HG02623 (cell line): ENCODE data around the gene KCNIP4.

Experiments used
- ATAC-seq: cut with Tn5 transposase; IDR thresholded peaks from one replicate; pipeline ENCODE4 v1.9.1; 2021; ENCODE audit warnings: moderate library complexity; ENCODE audit not compliant: unreplicated experiment

KCNIP4 gene

DNA sequence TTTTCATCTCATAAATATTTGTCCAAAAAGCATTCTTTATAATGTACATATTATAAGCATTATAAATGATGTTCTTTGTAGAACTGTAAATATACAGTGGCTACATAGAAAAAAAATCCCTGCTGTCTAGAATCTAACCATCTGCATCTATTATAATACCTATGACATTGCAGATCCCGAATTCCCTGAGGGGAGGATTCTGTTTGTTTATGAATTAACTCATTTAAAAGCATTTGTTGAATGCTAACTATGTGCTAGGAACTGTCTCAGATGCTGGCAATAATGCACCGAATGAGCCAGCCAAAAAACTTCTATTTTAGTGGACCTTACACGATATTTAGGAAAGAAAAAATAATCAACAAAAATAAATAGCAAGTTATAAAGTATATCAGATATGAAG is 1058.7 kb downstream of the KCNIP4 start:
- ATAC-seq: no peak

- no peak for ATAC-seq
Observed at GRCh38 chr4:20883677-20884076, 1064.9 kb downstream of the KCNIP4 start.

- ATAC-seq: no peak
Observed at GRCh38 chr4:20883231-20883630, 1065.3 kb downstream of the KCNIP4 start.

- ATAC-seq: no peak
Observed at GRCh38 chr4:20882500-20882899, 1066.1 kb downstream of the KCNIP4 start.

DNA sequence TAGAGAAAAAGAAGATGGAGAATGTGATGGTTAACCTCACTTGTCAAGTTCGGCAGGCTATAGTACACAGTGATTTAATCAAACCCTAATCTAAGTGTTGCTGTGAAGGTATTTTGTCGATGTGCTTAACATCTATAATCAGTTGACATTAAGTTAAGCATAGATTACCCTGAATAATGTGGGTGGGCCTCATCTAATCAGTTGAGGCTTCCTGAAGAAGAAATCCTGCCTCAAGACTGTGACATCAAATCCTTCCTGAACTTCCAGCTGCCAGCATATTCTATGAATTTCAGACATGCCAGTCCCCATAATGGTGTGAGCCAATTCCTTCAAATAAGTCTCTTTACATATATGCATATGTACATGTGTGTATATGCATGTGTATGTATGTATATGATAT is 1066.9 kb downstream of the KCNIP4 start:
- ATAC-seq: no peak

- no peak for ATAC-seq
Observed at GRCh38 chr4:20878806-20879205, 1069.8 kb downstream of the KCNIP4 start.

DNA sequence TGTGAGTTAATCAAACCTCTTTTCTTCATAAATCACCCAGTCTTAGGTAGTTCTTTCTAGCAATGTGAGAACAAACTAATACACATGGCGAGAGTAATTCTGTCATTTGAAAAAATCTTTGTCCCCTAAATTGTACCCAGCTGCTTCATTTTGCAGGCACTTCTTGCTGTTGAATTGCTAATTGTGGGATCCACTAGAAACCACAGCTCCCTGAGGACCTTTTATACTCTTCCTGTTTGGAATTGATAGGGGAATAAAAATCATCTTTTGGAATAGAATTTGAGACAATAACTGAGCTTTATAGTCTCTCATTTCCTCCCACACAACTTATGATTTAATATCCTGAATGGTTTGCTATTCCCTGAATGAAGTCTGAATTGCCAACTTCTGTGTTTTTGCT is 1078.1 kb downstream of the KCNIP4 start:
- no peak for ATAC-seq

- no peak for ATAC-seq
Observed at GRCh38 chr4:20868108-20868507, 1080.5 kb downstream of the KCNIP4 start.

DNA sequence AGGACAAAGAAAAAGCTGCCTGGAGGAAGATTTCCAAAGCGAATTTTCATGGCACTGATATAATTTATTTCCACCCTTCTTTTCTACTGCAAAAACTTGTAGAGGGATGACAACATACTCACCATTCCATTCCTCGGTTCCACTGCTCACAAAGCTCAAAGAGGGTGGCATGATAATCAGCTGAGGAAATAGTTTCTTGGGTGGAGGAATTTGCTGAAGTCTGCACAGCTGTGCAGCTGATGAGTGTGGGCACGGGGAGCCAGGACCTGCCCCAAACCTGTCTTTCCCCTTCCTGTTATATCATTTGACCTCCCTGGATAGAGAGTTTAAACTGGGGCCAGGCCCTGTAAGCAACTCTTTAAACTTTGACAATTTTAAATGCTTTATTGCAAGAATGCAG is 1087.7 kb downstream of the KCNIP4 start:
- no peak for ATAC-seq

- no peak for ATAC-seq
Observed at GRCh38 chr4:20859097-20859781, 1089.3 kb downstream of the KCNIP4 start.

DNA sequence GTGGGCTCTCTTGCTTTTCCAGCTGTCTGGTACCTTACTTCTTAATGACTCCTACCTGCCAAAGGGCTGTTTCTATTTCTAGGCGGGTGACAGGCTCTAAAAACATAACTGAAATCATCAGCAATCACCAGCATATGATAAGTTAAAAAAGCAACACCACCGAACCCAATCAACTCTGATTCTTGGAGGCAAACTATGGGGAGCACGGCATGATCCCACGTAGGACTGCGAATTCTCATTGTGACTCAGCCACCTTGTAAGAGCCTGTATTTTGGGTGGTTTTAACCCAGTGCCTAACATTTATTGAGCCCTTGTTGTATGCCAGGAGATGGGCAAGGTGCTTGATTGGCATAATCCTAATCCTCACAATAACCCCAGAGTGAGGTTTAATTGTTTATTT is 1091.5 kb downstream of the KCNIP4 start:
- no peak for ATAC-seq

DNA sequence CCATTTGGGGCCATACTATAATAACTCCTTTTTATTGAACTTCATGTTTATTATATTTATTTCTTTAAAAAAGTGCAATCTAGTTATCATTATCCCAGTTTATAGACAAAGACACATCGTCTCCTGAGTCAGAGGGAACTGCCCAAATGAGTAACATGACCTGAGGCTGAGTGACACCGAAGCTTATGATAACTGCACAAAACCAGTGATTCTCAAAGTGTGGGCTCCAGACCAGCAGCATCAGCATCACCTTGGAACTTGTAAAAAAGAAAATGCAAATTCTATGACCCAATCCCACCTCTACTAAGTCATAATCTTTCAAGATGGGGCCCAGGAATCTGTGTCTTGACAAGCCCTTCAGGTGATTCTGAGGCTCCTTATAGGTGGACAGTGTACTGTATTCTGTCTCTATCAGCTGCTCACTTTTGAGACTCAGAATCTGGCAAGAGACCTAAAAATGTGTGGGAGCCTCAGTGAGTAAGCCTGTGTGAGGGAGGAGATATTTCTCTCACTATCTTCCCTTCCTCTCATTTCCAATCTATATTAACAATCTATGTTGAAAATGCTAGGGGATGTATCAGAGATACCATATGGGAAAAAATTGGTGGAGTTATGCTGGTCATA is 1101.3 kb downstream of the KCNIP4 start:
- ATAC-seq: no peak

DNA sequence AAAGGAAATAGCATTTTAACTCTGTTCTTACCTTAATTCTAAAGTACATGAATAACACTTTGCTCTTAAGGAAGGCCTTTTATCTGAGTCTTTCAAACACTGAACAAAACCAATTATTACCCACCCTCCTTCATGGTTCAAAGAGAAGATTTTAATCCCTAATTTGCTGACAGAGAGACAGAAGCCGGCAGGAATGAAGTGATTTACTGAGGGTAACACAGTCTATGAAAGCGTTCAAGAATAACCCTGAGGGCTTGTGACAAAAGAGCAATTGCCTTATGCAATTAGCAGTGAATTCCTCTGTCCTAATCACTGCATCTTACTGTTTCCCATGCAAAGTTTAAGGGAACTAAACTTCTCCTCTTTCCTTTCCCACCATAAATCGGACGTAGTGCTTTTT is 1104.3 kb downstream of the KCNIP4 start:
- no peak for ATAC-seq

GRCh38 chr4:20840648-20841190 is 1107.9 kb downstream of the KCNIP4 start:
- no peak for ATAC-seq

DNA sequence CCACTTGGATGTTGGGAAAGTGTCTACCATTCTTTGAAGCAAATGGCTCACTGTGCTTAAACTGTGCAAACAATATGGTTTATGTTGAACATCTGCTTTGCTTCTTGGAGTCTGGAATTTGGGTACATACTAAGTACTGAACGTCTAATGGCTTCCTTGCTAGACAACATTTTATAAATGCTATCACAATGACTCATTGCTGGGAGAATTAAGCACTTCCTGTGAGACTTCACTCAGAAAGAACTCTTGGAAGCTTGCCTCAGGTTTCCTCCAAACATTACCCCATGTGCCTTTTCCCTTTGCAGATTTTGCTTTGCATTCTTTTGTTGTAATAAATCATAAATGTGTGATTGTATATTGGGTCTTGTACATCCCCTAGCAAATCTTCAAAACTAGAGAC is 1108.6 kb downstream of the KCNIP4 start:
- no peak for ATAC-seq

DNA sequence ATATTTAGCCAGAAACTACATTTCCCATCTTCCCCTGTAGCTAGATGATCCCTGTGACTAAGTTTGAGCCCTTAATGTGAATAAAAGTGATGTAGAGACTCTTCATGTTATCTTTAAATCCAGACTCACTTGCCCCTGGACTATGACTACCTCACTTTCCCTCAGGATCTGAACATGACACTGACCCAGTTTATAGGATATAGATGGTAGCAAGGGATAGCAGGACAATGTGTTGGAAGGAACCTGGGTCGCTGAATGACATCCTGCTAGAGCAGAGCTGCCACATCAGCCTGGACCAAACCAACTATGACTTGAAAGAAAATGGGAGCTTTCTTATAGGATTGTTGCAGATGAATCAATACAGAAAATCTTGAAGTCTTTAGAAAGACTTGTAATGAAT is 1110.1 kb downstream of the KCNIP4 start:
- no peak for ATAC-seq

DNA sequence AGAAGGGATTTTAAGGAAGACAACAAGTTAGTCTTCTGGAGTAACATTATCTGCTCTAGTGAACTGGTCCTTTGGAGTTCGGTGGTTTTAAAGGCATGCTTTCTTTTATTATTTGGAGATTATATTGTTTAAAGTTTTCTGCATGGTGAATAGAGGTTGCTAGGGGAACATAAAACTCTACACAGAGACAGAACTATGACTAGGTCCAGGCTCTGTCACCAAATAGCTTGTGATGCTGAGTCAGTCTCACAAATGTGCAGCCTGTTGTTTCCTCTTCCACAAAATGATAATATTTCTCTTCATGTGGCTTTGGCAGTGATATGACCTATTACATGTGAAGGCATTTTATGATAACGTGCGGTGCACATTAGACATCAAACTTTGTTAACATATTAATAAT is 1115.7 kb downstream of the KCNIP4 start:
- ATAC-seq: no peak

GRCh38 chr4:20831746-20832145 is 1116.8 kb downstream of the KCNIP4 start:
- no peak for ATAC-seq

DNA sequence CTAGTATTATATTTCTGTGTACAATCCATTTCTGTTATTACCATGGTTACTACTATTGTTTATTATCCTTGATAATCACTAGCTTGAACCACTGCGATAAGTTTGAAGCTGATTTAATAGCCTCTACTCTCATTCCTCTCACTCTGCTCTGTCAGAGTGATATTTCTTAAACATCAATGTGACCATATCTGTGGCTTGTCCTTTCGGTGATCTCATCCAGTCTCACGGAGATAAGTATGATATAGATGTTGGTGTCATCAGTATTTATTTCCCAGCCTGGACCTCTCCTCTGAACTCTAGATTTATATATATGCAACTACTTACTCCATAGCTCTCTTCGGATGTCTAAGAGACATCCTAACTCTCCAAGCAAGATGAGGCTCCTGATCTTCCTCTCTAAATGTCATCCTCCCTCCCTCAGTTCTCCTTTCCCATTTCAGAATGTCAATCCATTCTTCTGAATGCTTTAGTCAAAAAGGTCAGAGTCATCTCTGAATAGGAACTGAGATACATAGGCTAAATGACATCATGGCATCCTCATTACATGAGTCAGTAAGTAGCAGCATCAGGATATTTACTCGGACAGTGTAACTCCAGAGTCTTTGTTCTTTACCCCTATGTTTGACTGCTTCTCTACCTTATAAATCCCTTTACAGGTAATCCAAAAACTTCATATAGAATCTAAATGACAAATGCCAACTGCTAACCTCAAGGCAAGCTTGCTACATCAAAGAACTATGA is 1118.8 kb downstream of the KCNIP4 start:
- ATAC-seq: no peak

GRCh38 chr4:20825505-20825904 is 1123.1 kb downstream of the KCNIP4 start:
- ATAC-seq: no peak

- no peak for ATAC-seq
Observed at GRCh38 chr4:20816287-20816686, 1132.3 kb downstream of the KCNIP4 start.

DNA sequence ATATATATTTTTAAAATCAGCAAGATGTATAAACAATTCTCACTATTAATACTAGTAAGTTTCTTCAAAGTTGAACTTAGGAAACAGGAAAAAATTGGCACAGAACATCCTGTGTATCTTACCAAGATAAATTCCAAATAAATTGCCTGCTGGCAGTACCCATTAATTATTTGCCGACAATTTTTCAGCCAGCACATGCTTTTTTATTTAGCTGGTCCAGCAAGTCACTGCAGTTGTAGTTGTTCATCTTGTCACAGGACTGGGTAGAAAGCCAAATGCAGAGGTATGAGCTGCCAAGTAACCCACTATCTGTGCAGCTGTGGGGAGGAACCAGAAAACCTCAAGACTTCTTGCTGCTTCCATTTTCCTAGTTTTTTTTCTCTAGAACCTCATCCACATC is 1134.9 kb downstream of the KCNIP4 start:
- no peak for ATAC-seq
